HepG2 (cell line): ENCODE data around the gene SLC9A5. TPM values are rescaled to one million over a fixed set of nuclear protein-coding genes. Genes with fewer than 3 reads are reported as not detected.
A peak's percentile ranks its signal among the peaks of the same experiment; 100 is the strongest.

Source experiments
- ESRRA ChIP-seq: sonication (generic); formaldehyde crosslinking; IDR thresholded peaks from 2 replicates; pipeline ENCODE4 v1.5.1; 2020; ENCODE audit warnings: mild to moderate bottlenecking, low read depth, missing genetic modification reagents
- KDM3A ChIP-seq: IDR thresholded peaks from 2 replicates; pipeline ENCODE4 v1.6.1; 2018; ENCODE audit warnings: low read depth, missing compliant biosample characterization
- MYC ChIP-seq: sonication (generic); formaldehyde crosslinking; IDR thresholded peaks from 2 replicates; pipeline ENCODE4 v1.9.0; 2021; ENCODE audit warnings: missing genetic modification reagents, borderline replicate concordance
- SALL2 ChIP-seq: sonication (generic); formaldehyde crosslinking; IDR thresholded peaks from 2 replicates; pipeline ENCODE4 v1.8.1; 2023; ENCODE audit warnings: mild to moderate bottlenecking, missing genetic modification reagents, inconsistent platforms
- ZBTB46 ChIP-seq: sonication (generic); formaldehyde crosslinking; IDR thresholded peaks from 2 replicates; pipeline ENCODE4 v1.4.0; 2020; ENCODE audit warnings: mild to moderate bottlenecking, missing genetic modification reagents, borderline replicate concordance
- polyA plus RNA-seq, 8 experiments: library from polyadenylated mRNA; depleted of rRNA in 3 of 8; stranded (reverse) in 7 of 8; unstranded in 1 of 8; fragments of >200 nt; fragmentation: Illumina TruSeq in 4 of 8; extraction: Trizol in 4 of 8; gene quantifications; 2 replicates each; pipeline versions ENCODE4 v1.2.1 to v1.2.3, GENCODE V29; 2011 to 2016; ENCODE audit warnings: low read depth in 4 of 8, missing spikeins in 1 of 8, mixed read lengths in 1 of 8; ENCODE audit not compliant: insufficient read depth in 1 of 8
- total RNA-seq, 5 experiments: library from RNA; depleted of rRNA; stranded (reverse); fragments of >200 nt; fragmentation: Illumina TruSeq; extraction: Trizol; gene quantifications; 2 replicates each; pipeline ENCODE4 v1.2.3, GENCODE V29; 2016; ENCODE audit warnings: low read depth in 1 of 5
- TF ChIP-seq, protein P1 (sequence below): sonication (generic); formaldehyde crosslinking; IDR thresholded peaks from 2 replicates; pipeline ENCODE4 v1.5.0; 2020; ENCODE audit warnings: missing genetic modification reagents
- TF ChIP-seq, protein P2 (sequence below): sonication (generic); formaldehyde crosslinking; conservative IDR thresholded peaks from 2 replicates; pipeline ENCODE4 v1.4.0; 2020; ENCODE audit warnings: mild to moderate bottlenecking, missing genetic modification reagents, moderate library complexity
- TF ChIP-seq, protein P3 (sequence below): sonication (generic); formaldehyde crosslinking; IDR thresholded peaks from 2 replicates; pipeline ENCODE4 v1.5.0; 2020; ENCODE audit warnings: mild to moderate bottlenecking, low read depth, missing genetic modification reagents, borderline replicate concordance
- TF ChIP-seq, protein P4 (sequence below): sonication (generic); formaldehyde crosslinking; IDR thresholded peaks from 2 replicates; pipeline ENCODE4 v1.4.0; 2020; ENCODE audit warnings: mild to moderate bottlenecking, missing genetic modification reagents, borderline replicate concordance

Gene SLC9A5
- total and polyA plus RNA-seq, 2 of the 13 experiments (the other 11 are each of a cell fraction or from before 2014, with no cell fraction given), result 0.58 to 1.4 TPM

DNA sequence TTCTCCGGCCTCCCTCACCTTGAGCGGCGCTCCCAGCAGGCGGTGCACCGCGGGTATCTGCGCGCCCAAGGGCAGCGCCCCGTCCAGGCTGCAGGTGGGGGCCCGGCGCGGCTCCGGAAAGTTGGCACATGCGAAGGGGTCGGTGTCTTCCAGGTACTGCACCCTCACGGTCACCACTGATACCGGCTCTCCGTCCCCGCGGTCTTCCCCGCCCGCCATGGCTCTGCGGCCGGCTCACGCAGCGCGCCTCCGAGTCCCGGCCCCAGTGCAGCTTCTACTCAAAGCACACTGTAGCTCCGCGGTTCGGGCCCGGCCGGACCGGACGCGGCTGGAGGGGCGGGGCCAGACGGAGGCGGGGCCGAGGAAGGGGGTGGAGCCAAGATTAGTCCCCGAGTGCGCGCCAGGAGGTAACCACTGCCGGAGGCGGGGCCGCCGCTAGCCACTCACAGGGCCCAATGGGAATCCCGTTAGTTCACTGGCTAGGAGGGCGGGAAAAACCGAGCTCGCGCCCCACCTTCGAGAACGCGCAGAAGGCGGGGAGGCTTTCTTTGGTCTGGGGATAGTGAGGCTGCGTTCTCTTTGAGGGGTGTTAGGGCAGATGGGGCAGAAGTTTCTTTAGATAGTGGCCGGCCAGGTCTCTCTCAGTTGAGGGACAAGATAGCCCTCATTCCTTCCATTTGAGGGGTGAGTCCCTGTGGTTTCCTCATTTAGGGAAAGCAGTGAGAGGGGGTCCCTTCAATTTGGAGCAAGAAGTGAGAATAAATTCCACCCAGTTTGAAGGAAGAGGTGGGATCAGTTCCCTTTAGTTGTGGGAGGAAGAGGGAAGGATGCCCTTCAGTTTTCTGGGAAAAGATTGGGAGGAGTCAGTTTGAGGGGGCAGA is 1.3 kb upstream of the SLC9A5 start, which contains the start of gene FHOD1 (continued):
- TF ChIP-seq, protein P1, sequence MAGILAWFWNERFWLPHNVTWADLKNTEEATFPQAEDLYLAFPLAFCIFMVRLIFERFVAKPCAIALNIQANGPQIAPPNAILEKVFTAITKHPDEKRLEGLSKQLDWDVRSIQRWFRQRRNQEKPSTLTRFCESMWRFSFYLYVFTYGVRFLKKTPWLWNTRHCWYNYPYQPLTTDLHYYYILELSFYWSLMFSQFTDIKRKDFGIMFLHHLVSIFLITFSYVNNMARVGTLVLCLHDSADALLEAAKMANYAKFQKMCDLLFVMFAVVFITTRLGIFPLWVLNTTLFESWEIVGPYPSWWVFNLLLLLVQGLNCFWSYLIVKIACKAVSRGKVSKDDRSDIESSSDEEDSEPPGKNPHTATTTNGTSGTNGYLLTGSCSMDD, result no peak
- TF ChIP-seq MYC (CRISPR knock-in tag), result peak; percentile 68
- TF ChIP-seq, protein P2, sequence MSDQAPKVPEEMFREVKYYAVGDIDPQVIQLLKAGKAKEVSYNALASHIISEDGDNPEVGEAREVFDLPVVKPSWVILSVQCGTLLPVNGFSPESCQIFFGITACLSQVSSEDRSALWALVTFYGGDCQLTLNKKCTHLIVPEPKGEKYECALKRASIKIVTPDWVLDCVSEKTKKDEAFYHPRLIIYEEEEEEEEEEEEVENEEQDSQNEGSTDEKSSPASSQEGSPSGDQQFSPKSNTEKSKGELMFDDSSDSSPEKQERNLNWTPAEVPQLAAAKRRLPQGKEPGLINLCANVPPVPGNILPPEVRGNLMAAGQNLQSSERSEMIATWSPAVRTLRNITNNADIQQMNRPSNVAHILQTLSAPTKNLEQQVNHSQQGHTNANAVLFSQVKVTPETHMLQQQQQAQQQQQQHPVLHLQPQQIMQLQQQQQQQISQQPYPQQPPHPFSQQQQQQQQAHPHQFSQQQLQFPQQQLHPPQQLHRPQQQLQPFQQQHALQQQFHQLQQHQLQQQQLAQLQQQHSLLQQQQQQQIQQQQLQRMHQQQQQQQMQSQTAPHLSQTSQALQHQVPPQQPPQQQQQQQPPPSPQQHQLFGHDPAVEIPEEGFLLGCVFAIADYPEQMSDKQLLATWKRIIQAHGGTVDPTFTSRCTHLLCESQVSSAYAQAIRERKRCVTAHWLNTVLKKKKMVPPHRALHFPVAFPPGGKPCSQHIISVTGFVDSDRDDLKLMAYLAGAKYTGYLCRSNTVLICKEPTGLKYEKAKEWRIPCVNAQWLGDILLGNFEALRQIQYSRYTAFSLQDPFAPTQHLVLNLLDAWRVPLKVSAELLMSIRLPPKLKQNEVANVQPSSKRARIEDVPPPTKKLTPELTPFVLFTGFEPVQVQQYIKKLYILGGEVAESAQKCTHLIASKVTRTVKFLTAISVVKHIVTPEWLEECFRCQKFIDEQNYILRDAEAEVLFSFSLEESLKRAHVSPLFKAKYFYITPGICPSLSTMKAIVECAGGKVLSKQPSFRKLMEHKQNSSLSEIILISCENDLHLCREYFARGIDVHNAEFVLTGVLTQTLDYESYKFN, result peak; percentile 14; the same call in 1 of the 2 replicates
- TF ChIP-seq SALL2, result 0 out of 2 replicates have a peak, but pooled peaks have one; percentile 25
- TF ChIP-seq, protein P3, sequence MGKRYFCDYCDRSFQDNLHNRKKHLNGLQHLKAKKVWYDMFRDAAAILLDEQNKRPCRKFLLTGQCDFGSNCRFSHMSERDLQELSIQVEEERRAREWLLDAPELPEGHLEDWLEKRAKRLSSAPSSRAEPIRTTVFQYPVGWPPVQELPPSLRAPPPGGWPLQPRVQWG (CRISPR knock-in tag), result no peak
- TF ChIP-seq, protein P4, sequence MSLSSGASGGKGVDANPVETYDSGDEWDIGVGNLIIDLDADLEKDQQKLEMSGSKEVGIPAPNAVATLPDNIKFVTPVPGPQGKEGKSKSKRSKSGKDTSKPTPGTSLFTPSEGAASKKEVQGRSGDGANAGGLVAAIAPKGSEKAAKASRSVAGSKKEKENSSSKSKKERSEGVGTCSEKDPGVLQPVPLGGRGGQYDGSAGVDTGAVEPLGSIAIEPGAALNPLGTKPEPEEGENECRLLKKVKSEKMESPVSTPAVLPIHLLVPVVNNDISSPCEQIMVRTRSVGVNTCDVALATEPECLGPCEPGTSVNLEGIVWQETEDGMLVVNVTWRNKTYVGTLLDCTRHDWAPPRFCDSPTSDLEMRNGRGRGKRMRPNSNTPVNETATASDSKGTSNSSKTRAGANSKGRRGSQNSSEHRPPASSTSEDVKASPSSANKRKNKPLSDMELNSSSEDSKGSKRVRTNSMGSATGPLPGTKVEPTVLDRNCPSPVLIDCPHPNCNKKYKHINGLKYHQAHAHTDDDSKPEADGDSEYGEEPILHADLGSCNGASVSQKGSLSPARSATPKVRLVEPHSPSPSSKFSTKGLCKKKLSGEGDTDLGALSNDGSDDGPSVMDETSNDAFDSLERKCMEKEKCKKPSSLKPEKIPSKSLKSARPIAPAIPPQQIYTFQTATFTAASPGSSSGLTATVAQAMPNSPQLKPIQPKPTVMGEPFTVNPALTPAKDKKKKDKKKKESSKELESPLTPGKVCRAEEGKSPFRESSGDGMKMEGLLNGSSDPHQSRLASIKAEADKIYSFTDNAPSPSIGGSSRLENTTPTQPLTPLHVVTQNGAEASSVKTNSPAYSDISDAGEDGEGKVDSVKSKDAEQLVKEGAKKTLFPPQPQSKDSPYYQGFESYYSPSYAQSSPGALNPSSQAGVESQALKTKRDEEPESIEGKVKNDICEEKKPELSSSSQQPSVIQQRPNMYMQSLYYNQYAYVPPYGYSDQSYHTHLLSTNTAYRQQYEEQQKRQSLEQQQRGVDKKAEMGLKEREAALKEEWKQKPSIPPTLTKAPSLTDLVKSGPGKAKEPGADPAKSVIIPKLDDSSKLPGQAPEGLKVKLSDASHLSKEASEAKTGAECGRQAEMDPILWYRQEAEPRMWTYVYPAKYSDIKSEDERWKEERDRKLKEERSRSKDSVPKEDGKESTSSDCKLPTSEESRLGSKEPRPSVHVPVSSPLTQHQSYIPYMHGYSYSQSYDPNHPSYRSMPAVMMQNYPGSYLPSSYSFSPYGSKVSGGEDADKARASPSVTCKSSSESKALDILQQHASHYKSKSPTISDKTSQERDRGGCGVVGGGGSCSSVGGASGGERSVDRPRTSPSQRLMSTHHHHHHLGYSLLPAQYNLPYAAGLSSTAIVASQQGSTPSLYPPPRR (CRISPR knock-in tag), result no peak
- peak; percentile 89; the same call in 1 of the 2 replicates for TF ChIP-seq KDM3A
- TF ChIP-seq ZBTB46 (CRISPR knock-in tag), result 0 out of 2 replicates have a peak, but pooled peaks have one; percentile 14
- TF ChIP-seq ESRRA, result 0 out of 2 replicates have a peak, but pooled peaks have one; percentile 10
